ENCODE data around the gene ATP5IF1. TPM values are rescaled to one million over a fixed set of nuclear protein-coding genes. Genes with fewer than 3 reads are reported as not detected.

ATP5IF1 gene
- total and polyA plus RNA-seq, 9 of the 15 experiments (the other 6 are each of a cell fraction or from before 2014, with no cell fraction given): 292 to 1,422 (median 388) TPM

DNA sequence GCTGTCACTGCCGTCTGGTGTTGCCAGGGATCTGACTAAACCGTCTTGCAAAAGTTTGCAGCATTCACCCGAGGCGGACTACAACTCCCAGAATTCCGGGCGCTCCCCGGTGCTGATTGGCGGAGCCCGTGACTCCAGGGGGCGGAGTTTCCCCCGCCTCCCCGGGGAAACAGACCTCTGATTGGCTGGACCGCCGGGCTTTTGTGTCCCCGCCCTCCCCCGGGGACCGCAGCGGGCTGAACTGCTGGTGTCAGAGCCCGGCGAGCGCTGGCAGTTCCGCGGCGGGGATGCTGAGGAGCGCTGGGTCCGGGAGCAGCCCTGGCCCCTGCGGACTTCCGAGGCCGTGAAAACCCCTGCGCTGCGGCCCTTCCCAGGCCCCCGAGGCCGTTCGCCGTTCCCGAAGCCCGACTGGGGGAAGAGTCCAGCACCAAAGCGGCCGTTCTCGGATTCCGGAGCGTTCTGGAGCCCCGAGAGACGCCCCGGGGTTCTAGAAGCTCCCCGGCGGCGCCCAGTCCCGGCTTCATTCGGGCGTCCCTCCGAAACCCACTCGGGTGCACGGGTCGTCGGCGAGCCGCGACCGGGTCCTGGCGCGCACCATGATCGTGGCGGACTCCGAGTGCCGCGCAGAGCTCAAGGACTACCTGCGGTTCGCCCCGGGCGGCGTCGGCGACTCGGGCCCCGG is 23.5 kb downstream of the ATP5IF1 start, which contains the start of gene SESN2 (continued):
- no peak for TF ChIP-seq CBFA2T3 (IDR thresholded peaks at IDR 0.05)
- TF ChIP-seq KLF10 (CRISPR knock-in tag; IDR thresholded peaks at IDR 0.05): no peak
- TF ChIP-seq SIX5 (IDR thresholded peaks at IDR 0.05; ENCODE audit: borderline replicate concordance in 1 of 2, insufficient read depth in 1 of 2, low read depth in 1 of 2, low read length in 2 of 2): peak; percentile 73 to 79
- no peak for TF ChIP-seq SNRNP70 (optimal IDR thresholded peaks at IDR 0.05; ENCODE audit: low read depth, low read length)
- TF ChIP-seq NONO (IDR thresholded peaks at IDR 0.05; ENCODE audit: low read depth in 2 of 2, low read length in 1 of 2): peak; percentile 72 to 98
- TF ChIP-seq, protein P1, sequence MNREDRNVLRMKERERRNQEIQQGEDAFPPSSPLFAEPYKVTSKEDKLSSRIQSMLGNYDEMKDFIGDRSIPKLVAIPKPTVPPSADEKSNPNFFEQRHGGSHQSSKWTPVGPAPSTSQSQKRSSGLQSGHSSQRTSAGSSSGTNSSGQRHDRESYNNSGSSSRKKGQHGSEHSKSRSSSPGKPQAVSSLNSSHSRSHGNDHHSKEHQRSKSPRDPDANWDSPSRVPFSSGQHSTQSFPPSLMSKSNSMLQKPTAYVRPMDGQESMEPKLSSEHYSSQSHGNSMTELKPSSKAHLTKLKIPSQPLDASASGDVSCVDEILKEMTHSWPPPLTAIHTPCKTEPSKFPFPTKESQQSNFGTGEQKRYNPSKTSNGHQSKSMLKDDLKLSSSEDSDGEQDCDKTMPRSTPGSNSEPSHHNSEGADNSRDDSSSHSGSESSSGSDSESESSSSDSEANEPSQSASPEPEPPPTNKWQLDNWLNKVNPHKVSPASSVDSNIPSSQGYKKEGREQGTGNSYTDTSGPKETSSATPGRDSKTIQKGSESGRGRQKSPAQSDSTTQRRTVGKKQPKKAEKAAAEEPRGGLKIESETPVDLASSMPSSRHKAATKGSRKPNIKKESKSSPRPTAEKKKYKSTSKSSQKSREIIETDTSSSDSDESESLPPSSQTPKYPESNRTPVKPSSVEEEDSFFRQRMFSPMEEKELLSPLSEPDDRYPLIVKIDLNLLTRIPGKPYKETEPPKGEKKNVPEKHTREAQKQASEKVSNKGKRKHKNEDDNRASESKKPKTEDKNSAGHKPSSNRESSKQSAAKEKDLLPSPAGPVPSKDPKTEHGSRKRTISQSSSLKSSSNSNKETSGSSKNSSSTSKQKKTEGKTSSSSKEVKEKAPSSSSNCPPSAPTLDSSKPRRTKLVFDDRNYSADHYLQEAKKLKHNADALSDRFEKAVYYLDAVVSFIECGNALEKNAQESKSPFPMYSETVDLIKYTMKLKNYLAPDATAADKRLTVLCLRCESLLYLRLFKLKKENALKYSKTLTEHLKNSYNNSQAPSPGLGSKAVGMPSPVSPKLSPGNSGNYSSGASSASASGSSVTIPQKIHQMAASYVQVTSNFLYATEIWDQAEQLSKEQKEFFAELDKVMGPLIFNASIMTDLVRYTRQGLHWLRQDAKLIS (CRISPR knock-in tag; IDR thresholded peaks at IDR 0.05): peak; percentile 97
- TF ChIP-seq SIRT6 (IDR thresholded peaks at IDR 0.05; ENCODE audit: low read depth, low read length): no peak
- no peak for TF ChIP-seq HSF4 (CRISPR knock-in tag; IDR thresholded peaks at IDR 0.05; ENCODE audit: borderline replicate concordance)
- TF ChIP-seq HLTF (IDR thresholded peaks at IDR 0.05): no peak; the same call in 1 of the 2 replicates
- TF ChIP-seq NFATC3 (IDR thresholded peaks at IDR 0.05): no peak
- TF ChIP-seq PURB (CRISPR knock-in tag; IDR thresholded peaks at IDR 0.05; ENCODE audit: low read depth): no peak
- TF ChIP-seq, protein P2, sequence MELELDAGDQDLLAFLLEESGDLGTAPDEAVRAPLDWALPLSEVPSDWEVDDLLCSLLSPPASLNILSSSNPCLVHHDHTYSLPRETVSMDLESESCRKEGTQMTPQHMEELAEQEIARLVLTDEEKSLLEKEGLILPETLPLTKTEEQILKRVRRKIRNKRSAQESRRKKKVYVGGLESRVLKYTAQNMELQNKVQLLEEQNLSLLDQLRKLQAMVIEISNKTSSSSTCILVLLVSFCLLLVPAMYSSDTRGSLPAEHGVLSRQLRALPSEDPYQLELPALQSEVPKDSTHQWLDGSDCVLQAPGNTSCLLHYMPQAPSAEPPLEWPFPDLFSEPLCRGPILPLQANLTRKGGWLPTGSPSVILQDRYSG (tag; conservative IDR thresholded peaks at IDR 0.05; ENCODE audit: low read depth): no peak
- TF ChIP-seq STAG1 (CRISPR knock-in tag; IDR thresholded peaks at IDR 0.05; ENCODE audit: borderline replicate concordance): 0 out of 2 replicates have a peak, but pooled peaks have one; percentile 20
- no peak for TF ChIP-seq MCM3 (IDR thresholded peaks at IDR 0.05)
- no peak; the same call in 1 of the 2 replicates for TF ChIP-seq SRSF1 (IDR thresholded peaks at IDR 0.05; ENCODE audit: low read depth, low read length)
- no peak for TF ChIP-seq CBX5 (IDR thresholded peaks at IDR 0.05; ENCODE audit: borderline replicate concordance, low read depth)
- peak; percentile 29 for TF ChIP-seq RB1 (IDR thresholded peaks at IDR 0.05; ENCODE audit: low read depth)
- TF ChIP-seq ZNF707 (CRISPR knock-in tag; conservative IDR thresholded peaks at IDR 0.05): no peak
- peak; percentile 23; the same call in 1 of the 2 replicates for TF ChIP-seq SPI1 (IDR thresholded peaks at IDR 0.05; ENCODE audit: borderline replicate concordance, low read depth, low read length)
- peak; percentile 62; the same call in 1 of the 2 replicates for TF ChIP-seq FOXJ2 (tag; IDR thresholded peaks at IDR 0.05)
- TF ChIP-seq, protein P3, sequence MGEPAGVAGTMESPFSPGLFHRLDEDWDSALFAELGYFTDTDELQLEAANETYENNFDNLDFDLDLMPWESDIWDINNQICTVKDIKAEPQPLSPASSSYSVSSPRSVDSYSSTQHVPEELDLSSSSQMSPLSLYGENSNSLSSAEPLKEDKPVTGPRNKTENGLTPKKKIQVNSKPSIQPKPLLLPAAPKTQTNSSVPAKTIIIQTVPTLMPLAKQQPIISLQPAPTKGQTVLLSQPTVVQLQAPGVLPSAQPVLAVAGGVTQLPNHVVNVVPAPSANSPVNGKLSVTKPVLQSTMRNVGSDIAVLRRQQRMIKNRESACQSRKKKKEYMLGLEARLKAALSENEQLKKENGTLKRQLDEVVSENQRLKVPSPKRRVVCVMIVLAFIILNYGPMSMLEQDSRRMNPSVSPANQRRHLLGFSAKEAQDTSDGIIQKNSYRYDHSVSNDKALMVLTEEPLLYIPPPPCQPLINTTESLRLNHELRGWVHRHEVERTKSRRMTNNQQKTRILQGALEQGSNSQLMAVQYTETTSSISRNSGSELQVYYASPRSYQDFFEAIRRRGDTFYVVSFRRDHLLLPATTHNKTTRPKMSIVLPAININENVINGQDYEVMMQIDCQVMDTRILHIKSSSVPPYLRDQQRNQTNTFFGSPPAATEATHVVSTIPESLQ (CRISPR knock-in tag; IDR thresholded peaks at IDR 0.05): no peak; the same call in 1 of the 2 replicates
- TF ChIP-seq NR2C2 (CRISPR knock-in tag; IDR thresholded peaks at IDR 0.05): peak; percentile 64
- peak; percentile 95 for TF ChIP-seq NR2C2 (tag; IDR thresholded peaks at IDR 0.05)

All from K562 (cell line).